ENCODE results near the gene ARMH4. TPM values are rescaled to one million over a fixed set of nuclear protein-coding genes. Genes with fewer than 3 reads are reported as not detected.

ARMH4 gene
- total and polyA plus RNA-seq, 7 donors = 0.17 to 3.2 (median 0.74) TPM

GRCh38 chr14:58191763-58192601 lies 40.0 kb upstream of the ARMH4 start:
- no peaks in the 10 kb centered on the region for H3K36me3 ChIP-seq (ENCODE audit: insufficient read depth in 1 of 2, low read depth in 1 of 2)
- 62 to 63% (median 62%) methylated on average over 3 of the region's 3 CpGs for WGBS, 3 donors
- DNase-seq (no peak), ATAC-seq (no peak)
- no peaks in the 10 kb centered on the region for H3K27me3 ChIP-seq (ENCODE audit: insufficient read depth in 3 of 3, low read length in 2 of 3)
- no peaks in the 10 kb centered on the region for H3K9me3 ChIP-seq
- no peak overlapping the region for H3K27ac ChIP-seq
- intact Hi-C loops (cut with DNase I) = loop anchor here in 1 of 2 donors (1.0 kb wide), 1 partner anchor 21 kb away; no protein-coding TSS in a partner anchor
- H3K4me3 ChIP-seq = no peak overlapping the region
- TF ChIP-seq CTCF (IDR thresholded peaks at IDR 0.05) = no peak
- H3K4me1 ChIP-seq = no peaks in the 10 kb centered on the region

GRCh38 chr14:58189176-58189575 lies 37.2 kb upstream of the ARMH4 start:
- intact Hi-C loops (cut with DNase I) = no loop called here
- H3K4me1 ChIP-seq = no peaks in the 10 kb centered on the region
- ATAC-seq (no peak), DNase-seq (no peak)
- H3K27ac ChIP-seq = no peak overlapping the region
- 69 to 72% (median 72%) methylated on average over 2 of the region's 2 CpGs for WGBS, 3 donors
- TF ChIP-seq CTCF (IDR thresholded peaks at IDR 0.05) = no peak
- no peak overlapping the region for H3K4me3 ChIP-seq
- no peaks in the 10 kb centered on the region for H3K36me3 ChIP-seq (ENCODE audit: insufficient read depth in 1 of 2, low read depth in 1 of 2)
- H3K9me3 ChIP-seq = no peaks in the 10 kb centered on the region
- no peaks in the 10 kb centered on the region for H3K27me3 ChIP-seq (ENCODE audit: insufficient read depth in 3 of 3, low read length in 2 of 3)

GRCh38 chr14:58177125-58177524 lies 25.1 kb upstream of the ARMH4 start:
- Histone ChIP-seq H3K9me3 (no peaks in the 10 kb centered on the region), H3K27ac (no peak overlapping the region), H3K4me1 (no peaks in the 10 kb centered on the region), H3K4me3 (no peak overlapping the region), H3K36me3 (ENCODE audit: insufficient read depth in 1 of 2, low read depth in 1 of 2) (no peaks in the 10 kb centered on the region), H3K27me3 (ENCODE audit: insufficient read depth in 3 of 3, low read length in 2 of 3) (no peaks in the 10 kb centered on the region)
- TF ChIP-seq CTCF (IDR thresholded peaks at IDR 0.05) = no peak
- WGBS, 3 donors = 62 to 76% (median 71%) methylated on average over 5 of the region's 5 CpGs
- intact Hi-C loops (cut with DNase I) = no loop called here
- DNase-seq (no peak), ATAC-seq (no peak)

- H3K36me3 ChIP-seq (ENCODE audit: insufficient read depth in 1 of 2, low read depth in 1 of 2) = no peaks in the 10 kb centered on the region
- no peaks in the 10 kb centered on the region for H3K4me1 ChIP-seq
- WGBS, 3 donors = 5 to 9% (median 5%) methylated on average over 6 of the region's 6 CpGs
- peak; percentile 71 to 74 for DNase-seq
- peaks cover 4% of the 10 kb centered on the region for H3K9me3 ChIP-seq
- intact Hi-C loops (cut with DNase I) = loop anchor here in 1 of 2 donors (1.0 kb wide), 1 partner anchor 21 kb away; no protein-coding TSS in a partner anchor
- no peak for TF ChIP-seq CTCF (IDR thresholded peaks at IDR 0.05)
- no peak overlapping the region for H3K27ac ChIP-seq
- peak; percentile 88 to 99 (median 96) for ATAC-seq
- no peaks in the 10 kb centered on the region for H3K27me3 ChIP-seq (ENCODE audit: insufficient read depth in 3 of 3, low read length in 2 of 3)
- peak overlapping the region; percentile 28 for H3K4me3 ChIP-seq
Observed at GRCh38 chr14:58171090-58171489, 19.1 kb upstream of the ARMH4 start.

All from psoas muscle (tissue), 8 donors.